Cardiac septum (tissue), 1 donor: Measurements from ENCODE around the gene CYP4F22. TPM values are rescaled to one million over a fixed set of nuclear protein-coding genes. Genes with fewer than 3 reads are reported as not detected.
"Not testable (repeated sequence)": the region's sequence is repeated elsewhere in the genome, so short reads cannot be mapped to it uniquely, and the experiment has no call there.

Source experiments
- DNase-seq: peaks from one replicate; pipeline ENCODE4 v3.0.0-alpha.2; 2020; ENCODE audit warnings: low spot score
- intact Hi-C: fragments of 100-400 bp; cut with DNase I; formaldehyde crosslinking; loops from one replicate; pipeline ENCODE4 v1.14.0; 2022
- total RNA-seq: library from RNA; stranded (reverse); fragmentation: NEBNext Ultra II Directional; extraction: Animal tissue kit (Norgen Biotek cat#: 25700); gene quantifications from one replicate; pipeline ENCODE4 v1.2.1, GENCODE V29; 2021
- donor health status: DM: no; HTN: no; CAD: no.

Gene CYP4F22
- total RNA-seq, 1 donor from 2014 or later, result not detected

DNA sequence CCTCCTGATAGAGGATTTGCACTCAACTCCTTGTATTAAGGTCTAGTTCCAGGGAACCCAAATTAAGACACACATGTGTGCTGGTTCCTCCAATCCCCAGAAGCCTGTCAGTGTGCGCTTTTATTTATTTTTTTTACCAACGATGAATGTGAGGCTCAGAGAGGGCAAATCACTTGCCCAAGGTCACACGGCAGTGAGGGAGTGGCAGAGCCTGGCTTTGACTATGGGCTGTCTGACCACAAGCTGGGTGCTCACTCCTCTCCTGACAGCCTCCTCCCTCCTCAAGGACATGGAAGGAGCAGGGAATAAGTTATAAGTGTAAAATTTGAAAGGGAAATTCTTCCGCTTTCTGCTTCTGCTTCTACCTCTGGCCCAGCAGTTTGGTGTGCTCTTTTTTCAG lies 48.9 kb downstream of the CYP4F22 start:
- intact Hi-C loops, result loop anchor here (2.0 to 10.0 kb wide), 4 partner anchors 75 to 464 kb away; no protein-coding TSS in a partner anchor
- DNase-seq, result no peak

DNA sequence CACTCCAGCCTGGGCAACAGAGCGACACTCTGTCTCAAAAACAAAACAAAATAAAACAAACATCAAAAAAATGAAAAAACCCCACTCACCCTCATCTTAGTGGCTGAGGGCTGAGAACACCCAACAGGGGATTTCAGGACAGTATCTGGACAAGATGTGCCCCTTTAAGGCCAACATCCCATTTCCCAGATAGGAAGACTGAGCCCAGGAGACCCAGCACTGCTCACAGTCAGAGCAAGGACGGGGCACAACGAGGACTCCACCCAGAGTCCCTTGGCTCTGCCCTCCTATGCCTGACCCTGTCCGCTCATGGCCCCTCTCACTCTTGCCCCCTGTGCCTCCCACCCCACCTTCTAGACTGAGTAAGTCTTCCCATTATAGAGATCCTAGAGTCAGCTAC lies 53.8 kb downstream of the CYP4F22 start:
- no peak for DNase-seq
- intact Hi-C loops, result no loop called here

DNA sequence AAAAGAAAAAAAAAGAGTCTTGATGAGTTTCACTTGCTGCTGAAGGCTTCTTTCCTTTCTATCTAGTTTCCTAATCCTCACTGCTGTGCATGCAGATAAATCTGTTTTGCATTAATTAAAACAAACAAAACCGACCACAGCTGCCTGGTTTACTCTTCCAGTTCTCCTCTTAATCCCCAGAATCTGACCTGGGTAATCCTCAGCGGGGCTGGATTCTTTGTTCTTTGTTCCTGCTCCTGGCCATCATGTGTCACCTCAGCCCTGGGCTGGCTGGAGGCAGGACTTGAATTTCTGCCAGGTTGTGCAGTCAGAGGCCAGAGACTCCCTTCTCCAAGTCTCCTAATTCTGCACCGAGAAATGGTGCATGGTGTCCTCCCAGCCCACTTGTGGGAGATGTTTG lies 54.5 kb downstream of the CYP4F22 start:
- intact Hi-C loops, result no loop called here
- no peak for DNase-seq

DNA sequence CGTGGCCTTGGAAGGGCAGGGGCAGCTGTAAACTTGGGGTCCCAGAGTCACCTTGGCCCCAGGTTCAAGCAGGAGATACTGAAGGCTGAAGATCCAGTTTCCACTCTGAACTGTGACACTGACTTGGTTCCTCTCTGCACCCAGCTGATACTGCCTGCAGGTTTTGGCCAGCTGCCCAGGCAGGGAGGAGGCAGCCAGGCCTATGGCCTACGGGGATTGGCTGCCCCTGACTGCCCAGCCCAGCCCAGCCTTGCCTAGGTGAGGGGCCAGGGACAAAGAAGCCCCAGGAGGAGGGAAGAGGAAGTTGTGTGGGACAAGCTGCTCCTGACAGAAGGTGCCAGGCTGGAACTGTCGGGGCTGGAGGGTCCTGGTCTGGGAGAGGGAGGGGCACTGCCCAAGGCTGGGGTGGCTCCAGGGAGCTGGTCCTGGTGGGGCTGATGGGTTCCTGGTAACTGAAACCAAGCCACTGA lies 55.0 kb downstream of the CYP4F22 start:
- intact Hi-C loops, result no loop called here
- DNase-seq, result no peak

DNA sequence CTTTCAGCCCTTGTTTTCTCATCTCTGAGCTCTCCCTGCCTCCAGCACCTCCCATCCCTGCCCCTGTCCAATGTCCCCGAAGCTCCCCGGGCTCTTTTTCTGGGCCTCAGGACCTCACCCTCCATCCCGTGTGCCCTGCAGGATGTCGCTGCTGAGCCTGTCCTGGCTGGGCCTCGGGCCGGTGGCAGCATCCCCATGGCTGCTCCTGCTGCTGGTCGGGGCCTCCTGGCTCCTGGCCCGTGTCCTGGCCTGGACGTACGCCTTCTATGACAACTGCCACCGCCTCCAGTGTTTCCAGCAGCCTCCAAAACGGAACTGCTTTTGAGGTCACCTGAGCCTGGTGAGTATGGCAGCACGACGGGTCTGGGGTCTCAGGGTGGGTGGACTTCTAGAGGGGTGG lies 55.6 kb downstream of the CYP4F22 start:
- DNase-seq, result no peak
- intact Hi-C loops, result no loop called here

DNA sequence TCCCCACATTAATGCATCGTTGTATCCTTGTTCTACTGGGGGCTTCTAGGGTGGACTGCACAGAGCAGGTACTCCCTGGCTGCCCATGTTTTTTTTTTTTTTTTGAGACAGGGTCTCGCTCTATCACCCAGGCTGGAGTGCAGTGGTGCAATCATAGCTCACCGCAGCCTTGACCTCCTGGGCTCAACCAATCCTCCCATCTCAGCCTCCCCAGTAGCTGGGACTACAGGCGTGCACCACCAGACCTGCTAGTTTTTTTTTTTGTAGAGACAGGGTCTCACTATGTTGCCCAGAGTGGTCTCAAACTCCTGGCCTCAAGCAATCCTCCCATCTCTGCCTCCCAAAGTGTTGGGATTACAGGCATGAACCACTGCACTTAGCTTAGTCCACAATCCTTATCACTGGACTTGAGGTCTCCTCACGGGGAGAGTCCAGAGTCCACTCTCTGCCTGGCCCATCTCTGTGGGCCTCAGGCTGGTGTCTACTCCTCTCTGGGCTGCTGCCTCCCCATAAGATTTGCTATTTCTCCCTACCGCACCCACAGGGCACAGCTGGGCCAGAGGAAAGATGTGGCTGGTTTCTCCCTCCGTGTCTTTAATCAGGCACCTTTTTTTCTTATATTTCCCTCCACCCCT lies 56.3 kb downstream of the CYP4F22 start:
- intact Hi-C loops, result no loop called here
- DNase-seq, result no peak

DNA sequence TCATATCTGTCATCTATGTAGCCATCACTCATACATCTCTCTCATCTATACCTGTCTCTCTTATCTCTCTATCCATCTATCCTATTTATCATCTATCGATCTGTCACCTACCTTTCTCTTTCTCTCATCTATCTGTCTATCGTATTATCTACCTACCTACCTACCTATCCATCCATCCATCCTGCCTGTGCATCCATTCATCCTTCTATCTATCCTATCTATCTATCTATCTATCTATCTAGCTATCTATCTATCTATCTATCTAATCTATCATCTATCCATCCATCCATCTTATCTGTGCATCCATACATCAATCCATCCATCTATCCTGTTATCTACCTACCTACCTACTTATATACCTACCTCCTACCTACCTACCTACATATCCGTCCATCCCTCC lies 62.1 kb downstream of the CYP4F22 start:
- intact Hi-C loops, result no loop called here
- no peak for DNase-seq

DNA sequence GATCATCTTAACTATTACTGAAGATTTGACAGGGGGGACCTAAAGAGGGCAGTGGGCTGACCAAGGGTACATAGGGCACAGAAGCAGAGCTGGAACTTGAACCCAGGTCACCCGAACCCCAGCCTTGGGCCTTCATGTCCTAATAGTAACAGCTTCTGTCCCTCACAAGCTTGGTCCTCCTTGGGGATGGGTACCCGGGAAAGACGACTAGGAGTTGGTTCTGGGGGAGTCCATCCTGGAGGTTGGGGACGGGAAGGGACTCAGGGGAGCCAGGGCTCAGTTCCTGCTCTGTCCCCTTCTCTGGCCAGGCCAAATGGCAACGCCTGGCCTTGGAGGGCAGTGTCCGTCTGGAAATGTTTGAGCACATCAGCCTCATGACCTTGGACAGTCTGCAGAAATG lies 67.1 kb downstream of the CYP4F22 start:
- DNase-seq, result no peak
- intact Hi-C loops, result no loop called here

DNA sequence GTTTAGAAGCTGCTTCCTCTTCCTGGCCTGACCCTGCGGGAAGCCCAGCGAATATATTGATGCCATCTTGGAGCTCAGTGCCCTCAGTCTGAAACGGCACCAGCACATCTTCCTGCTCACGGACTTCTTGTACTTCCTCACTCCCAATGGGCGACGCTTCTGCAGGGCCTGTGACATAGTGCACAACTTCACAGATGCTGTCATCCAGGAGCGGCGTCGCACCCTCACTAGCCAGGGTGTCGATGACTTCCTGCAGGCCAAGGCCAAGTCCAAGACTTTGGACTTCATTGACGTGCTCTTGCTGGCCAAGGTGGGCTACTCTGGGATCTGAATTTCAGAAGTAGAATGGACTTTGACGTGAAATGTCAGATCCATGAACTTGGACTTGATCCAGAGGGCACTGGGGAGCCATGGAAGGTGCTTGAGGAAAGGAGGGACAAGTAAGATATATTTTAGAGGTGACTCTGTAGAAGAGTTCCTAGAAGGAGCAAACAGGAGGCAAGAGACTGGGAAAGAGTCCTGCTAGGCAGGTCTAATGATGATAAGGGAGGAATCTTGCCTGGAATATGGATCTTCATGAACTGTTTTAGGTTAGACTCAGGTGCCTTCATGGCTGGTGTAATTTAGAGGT lies 68.3 kb downstream of the CYP4F22 start:
- intact Hi-C loops, result no loop called here
- peak; percentile 12 for DNase-seq

DNA sequence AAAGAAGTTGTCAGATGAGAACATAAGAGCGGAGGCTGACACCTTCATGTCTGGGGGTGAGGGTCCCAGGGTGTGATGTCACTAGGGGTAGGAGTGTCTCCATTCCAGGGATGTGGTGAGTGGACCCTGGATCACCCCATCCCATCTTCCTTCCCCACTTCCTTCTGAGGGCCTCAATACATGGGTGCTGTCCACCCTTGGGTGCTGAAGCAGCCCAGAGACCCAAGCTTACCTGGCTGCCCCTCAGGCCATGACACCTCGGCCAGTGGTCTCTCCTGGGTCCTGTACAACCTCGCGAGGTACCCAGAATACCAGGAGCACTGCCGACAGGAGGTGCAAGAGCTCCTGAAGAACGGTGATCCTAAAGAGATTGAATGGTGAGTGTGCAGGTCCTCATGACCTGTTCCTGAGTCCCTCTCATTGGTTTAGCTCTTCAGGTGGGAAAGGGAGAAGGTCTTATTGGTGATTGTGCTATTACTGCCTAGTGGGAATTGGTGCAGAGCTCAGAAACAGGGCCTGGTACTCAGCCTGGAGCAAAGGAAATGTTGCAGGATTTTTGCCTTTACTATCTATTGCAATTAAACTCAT lies 69.0 kb downstream of the CYP4F22 start:
- intact Hi-C loops, result no loop called here
- peak; percentile 15 for DNase-seq

DNA sequence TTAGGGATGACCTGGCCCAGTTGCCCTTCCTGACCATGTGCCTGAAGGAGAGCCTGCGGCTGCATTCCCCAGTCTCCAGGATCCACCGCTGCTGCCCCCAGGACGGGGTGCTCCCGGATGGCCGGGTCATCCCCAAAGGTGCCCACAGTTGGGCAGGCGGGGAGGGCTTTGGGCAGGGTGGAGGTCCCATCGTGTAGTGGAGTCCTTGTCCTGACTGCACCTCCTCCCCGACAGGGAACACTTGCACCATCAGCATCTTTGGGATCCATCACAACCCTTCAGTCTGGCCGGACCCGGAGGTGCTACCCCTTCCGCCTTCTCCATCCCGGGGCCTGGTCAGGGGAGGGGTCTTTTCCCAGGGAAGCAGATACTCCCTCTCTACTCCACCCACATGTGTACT lies 75.0 kb downstream of the CYP4F22 start:
- DNase-seq, result no peak
- intact Hi-C loops, result no loop called here

DNA sequence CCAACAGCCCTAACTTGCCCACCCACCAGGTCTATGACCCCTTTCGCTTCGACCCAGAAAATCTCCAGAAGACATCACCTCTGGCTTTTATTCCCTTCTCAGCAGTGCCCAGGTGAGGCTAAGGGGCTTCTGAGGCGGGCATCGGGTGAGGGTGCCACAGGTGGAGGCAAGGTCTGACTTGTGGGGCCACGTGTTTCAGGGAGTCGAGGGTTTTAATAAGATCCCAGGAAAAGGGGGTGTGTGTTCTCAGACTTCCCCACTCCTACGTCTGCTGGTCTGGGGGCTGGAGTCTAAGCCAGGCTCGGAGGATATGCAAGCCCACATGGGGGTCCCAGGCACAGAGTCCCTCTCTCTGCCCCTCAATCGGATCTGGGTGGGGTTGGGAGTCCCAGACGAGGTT lies 75.8 kb downstream of the CYP4F22 start:
- DNase-seq, result no peak
- intact Hi-C loops, result no loop called here

DNA sequence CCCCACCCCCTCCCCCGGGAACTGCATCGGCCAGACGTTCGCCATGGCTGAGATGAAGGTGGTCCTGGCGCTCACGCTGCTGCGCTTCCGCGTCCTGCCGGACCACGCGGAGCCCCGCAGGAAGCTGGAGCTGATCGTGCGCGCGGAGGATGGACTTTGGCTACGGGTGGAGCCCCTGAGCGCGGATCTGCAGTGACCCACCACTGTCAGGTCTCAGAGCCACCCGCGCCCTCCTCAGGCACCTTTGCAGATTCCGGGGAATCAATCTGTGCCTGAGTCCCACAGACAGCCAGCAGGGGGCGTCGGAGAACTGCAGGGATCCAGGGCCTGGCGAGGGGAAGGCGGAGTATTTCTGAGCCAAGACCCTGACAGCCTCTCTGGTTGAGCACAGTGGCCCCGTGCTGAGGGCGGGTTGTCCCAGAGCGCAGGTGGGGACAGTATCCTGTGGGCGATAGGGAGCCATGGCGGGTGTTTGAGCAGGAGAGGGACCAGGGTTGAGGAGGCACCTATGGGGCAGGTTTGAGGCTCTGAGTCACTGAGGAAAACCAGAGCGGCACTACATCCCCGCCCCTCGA lies 76.3 kb downstream of the CYP4F22 start:
- intact Hi-C loops, result no loop called here
- peak; percentile 92 for DNase-seq

DNA sequence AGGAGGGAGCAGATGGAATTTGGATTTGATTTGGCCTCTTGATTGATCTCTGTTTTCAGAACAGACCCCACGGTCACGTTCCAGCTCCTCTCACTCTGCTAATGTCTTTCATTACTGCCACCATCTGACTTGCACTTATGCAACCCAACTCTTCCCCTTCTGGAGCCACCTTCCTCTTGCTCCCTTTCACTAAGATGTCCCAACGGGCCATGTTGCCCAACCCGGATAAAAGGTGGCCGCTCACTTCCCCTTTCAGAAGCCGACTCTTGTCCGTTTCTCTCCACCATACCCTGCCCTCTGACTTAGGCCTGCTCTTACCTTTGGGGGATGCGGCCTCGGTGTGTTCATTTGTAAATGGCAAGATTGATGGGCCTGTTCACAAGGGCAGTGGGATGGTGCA lies 79.3 kb downstream of the CYP4F22 start:
- DNase-seq, result peak; percentile 93
- intact Hi-C loops, result no loop called here

DNA sequence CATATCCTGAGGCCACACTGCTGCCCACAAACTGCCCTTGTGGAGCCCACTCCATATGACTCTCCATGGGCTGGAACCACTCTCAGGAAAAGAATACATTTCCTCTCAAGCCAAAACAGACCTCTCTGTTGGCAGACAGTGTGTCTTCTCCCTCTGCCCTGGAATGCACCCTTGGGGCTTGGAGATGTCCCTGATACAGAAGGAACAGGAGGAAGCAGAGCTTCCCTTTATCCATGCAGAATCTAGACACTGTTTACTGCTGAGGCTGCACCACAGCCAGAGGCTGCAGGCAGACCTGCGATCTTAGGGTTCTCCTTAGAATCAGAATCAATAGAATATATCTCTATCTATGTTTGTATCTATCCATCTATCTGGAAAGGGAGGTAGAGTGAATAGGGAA lies 79.9 kb downstream of the CYP4F22 start:
- no peak for DNase-seq
- intact Hi-C loops, result no loop called here

DNA sequence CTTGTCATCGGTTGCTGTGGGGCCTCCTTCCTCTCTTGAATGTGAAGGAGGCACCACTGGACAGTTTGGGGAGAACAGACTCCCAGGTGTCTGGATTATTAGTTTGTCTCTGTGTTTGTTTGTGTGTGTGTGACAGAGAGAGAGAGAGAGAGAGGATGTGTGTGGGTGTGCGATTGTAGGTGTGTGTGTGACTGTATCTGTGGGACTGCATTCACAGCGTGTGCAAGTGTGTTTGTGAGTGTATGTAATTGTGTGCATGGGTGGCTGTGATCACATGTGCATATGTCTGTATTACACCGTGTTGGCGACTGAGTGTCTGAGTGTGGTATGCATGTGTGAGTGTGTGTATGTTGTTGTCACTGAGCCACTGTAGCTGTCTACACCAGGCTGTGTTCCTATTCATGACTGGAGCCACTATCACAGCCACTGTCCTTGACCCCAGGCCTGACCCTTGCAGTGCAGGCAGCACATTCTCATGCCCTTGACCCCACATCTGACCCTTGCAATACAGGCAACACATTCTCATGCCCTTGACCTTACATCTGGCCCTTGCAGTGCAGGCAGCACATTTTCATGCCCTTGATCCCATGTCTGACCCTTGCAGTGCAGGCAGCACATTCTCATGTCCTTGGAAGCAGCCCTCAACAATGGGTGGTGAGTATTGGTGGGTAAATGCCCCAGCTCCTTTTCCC lies 81.6 kb downstream of the CYP4F22 start:
- intact Hi-C loops, result no loop called here
- DNase-seq, result no peak

DNA sequence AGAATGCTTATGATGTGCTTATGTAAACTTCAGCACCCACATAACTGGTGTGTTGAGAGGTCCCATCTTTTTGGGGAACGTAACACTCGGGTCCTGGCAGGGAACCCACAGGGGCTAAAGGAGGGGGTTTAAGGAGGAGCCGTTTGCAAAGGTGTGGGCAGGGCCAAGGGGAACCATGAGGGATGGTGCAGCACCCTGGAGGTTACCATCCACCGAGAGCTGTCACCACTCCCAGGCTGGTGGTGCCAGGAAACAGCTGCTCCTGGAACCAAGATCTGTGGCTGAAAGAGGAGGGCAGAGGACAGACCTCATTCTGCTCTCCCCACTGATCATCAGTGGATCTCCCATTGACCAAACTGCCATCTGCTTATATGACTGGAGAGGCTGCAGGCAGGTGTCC lies 83.5 kb downstream of the CYP4F22 start:
- intact Hi-C loops, result no loop called here
- no peak for DNase-seq

DNA sequence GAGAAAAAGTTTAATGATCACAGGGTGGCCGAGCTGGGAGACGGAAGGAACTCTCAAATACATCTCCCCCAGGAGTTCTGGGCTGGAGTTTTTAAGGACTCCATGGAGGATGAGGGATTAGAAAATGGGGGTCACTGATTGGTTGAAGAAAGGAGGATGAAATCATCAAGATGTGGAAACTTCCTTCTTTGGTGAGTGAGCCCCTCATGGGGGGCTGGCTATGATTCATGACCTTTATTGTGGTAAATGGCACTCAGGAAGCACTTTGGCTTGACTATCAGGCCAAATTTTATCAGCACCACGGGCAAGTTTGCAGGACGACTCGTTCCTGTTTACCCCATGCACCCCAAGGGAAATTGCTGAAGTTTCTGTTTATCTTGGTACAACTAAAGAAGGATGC lies 84.2 kb downstream of the CYP4F22 start:
- DNase-seq, intact Hi-C loops: not testable (repeated sequence)

DNA sequence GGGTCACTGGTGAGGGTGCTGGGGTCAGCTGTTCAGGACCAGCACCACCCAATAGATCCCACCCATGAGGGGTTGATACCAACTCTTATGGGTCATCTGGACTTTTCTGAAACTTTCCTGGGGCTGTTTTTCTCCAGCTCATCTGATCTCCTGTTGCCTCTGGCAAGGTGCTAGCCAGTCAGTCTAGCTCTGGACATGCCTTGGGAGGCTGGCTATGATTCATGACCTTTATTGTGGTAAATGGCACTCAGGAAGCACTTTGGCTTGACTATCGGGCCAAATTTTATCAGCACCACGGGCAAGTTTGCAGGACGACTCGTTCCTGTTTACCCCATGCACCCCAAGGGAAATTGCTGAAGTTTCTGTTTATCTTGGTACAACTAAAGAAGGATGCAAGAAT lies 85.4 kb downstream of the CYP4F22 start:
- intact Hi-C loops, DNase-seq: not testable (repeated sequence)

DNA sequence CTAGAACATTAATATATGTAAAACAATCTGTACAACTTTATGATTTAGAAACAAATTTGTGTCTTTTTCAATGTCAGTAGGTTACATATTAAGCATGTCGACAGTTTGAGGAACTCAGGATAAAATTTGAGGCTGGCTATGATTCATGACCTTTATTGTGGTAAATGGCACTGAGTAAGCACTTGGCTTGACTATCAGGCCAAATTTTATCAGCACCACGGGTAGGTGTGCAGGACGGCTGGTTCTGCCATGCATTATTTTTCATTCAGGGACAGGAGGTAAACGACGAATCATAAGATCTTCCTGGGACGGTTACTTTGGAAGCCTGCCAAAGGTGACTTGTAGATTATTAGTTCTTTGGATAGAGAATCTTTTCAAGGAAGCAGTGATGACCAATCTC lies 86.7 kb downstream of the CYP4F22 start:
- no peak for DNase-seq
- intact Hi-C loops, result no loop called here
